K562 (cell line): ENCODE measurements around the gene RBM34. TPM values are rescaled to one million over a fixed set of nuclear protein-coding genes. Genes with fewer than 3 reads are reported as not detected.

Experiments used
- EGR1 ChIP-seq: fragments of 450-650 bp; conservative IDR thresholded peaks from 2 replicates; pipeline ENCODE4 v1.6.1; 2017; ENCODE audit warnings: mild to moderate bottlenecking
- ETV1 ChIP-seq: fragments of 450-650 bp; conservative IDR thresholded peaks from 2 replicates; pipeline ENCODE4 v1.6.1; 2016; ENCODE audit warnings: missing genetic modification characterization, control low read depth, low read depth, missing compliant biosample characterization
- HDAC8 ChIP-seq: fragments of 450-650 bp; IDR thresholded peaks from 2 replicates; pipeline ENCODE4 v1.6.1; 2016; ENCODE audit warnings: mild to moderate bottlenecking, missing genetic modification characterization, moderate library complexity, missing compliant biosample characterization
- NBN ChIP-seq: fragments of 450-650 bp; IDR thresholded peaks from 2 replicates; pipeline ENCODE4 v1.6.1; 2016; ENCODE audit warnings: low read depth, mild to moderate bottlenecking
- NCOA4 ChIP-seq: fragments of 450-650 bp; IDR thresholded peaks from 2 replicates; pipeline ENCODE4 v1.6.1; 2018; ENCODE audit warnings: mild to moderate bottlenecking; ENCODE audit not compliant: partially characterized antibody
- PTRF ChIP-seq: fragments of 450-650 bp; IDR thresholded peaks from 2 replicates; pipeline ENCODE4 v1.6.1; 2016; ENCODE audit warnings: mild to moderate bottlenecking, missing genetic modification characterization, missing compliant biosample characterization
- ZC3H8 ChIP-seq: fragments of 450-650 bp; IDR thresholded peaks from 2 replicates; pipeline ENCODE4 v1.6.1; 2017
- ZNF3 ChIP-seq: fragments of 250-450 bp; sonication (Bioruptor Pico); IDR thresholded peaks from 2 replicates; pipeline ENCODE4 v1.5.0; 2021; ENCODE audit warnings: mild to moderate bottlenecking, moderate library complexity
- polyA plus RNA-seq, 8 experiments: library from polyadenylated mRNA; depleted of rRNA in 4 of 8; stranded (reverse) in 5 of 8; unstranded in 3 of 8; fragments of >200 nt; fragmentation: Nextera tagmentation in 2 of 8; fragmentation: Illumina TruSeq in 1 of 8; extraction: Ambion mirVana in 2 of 8; extraction: Trizol in 1 of 8; gene quantifications; 2 replicates each; pipeline versions ENCODE4 v1.2.1 to v1.2.3, GENCODE V29; 2011 to 2014; ENCODE audit warnings: inconsistent platforms in 1 of 8, missing spikeins in 1 of 8
- total RNA-seq, 7 experiments: library from RNA; depleted of rRNA in 6 of 7; stranded (reverse); fragments of >200 nt in 6 of 7; fragmentation: Illumina TruSeq in 2 of 7; extraction: Trizol in 2 of 7; gene quantifications; 2 replicates each; pipeline versions ENCODE4 v1.2.1 to v1.2.3, GENCODE V29; 2011 to 2021; ENCODE audit warnings: low replicate concordance in 1 of 7
- TF ChIP-seq, protein P1 (sequence below), 2 experiments: IDR thresholded peaks in 1 of 2; conservative IDR thresholded peaks in 1 of 2; 2 replicates each; pipeline ENCODE4 v1.6.1; 2016; ENCODE audit warnings: low read depth in 2 of 2, mild to moderate bottlenecking in 1 of 2, missing compliant biosample characterization in 1 of 2, missing genetic modification characterization in 1 of 2, moderate library complexity in 1 of 2
- TF ChIP-seq, protein P2 (sequence below): fragments of 450-650 bp; IDR thresholded peaks from 2 replicates; pipeline ENCODE4 v1.6.1; 2017; ENCODE audit warnings: antibody characterized with exemption
- TF ChIP-seq, protein P3 (sequence below): fragments of 250-450 bp; sonication (Bioruptor Pico); IDR thresholded peaks from 2 replicates; pipeline ENCODE4 v1.4.0; 2020
- TF ChIP-seq, protein P4 (sequence below): sonication (generic); formaldehyde crosslinking; IDR thresholded peaks from 2 replicates; pipeline ENCODE4 v1.8.0; 2023; ENCODE audit warnings: mild to moderate bottlenecking, missing genetic modification reagents

RBM34 gene
- total and polyA plus RNA-seq, 9 of the 15 experiments (the other 6 are each of a cell fraction or from before 2014, with no cell fraction given), result 64.0 to 178 (median 124) TPM

DNA sequence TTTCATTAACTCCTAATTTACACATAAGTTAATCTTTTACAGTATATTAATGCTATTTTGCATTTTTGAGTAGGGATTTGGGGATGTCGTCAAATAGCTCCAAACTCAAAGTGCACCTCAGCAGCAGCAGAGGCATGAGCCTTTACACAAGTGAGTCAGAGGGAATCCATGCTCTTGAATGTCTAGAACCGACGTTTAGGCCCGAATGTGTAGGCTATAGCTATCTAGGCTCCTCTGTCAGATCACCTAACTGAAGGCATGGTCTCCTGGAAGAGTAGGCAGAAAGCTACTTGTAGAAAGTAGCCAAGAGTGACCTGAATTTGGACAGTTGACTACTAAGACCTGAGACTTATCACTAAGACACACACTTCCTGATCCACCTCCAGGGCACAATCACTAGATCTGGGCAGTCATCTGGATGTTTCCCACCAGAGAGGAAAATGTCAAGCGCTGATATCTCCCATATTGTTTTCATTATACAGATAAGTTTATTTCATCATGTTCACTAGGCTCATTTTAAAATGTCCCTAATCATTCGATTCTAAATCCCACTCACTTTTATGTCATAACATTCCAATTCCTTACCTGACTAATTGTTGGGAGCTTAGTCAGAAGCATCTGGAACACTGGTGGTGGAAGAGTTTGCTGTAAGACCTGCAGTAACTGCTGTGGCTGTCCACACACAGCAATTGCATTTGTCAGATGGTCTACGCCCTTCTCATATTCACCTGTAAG lies 47.7 kb downstream of the RBM34 start (continued):
- TF ChIP-seq, protein P1, sequence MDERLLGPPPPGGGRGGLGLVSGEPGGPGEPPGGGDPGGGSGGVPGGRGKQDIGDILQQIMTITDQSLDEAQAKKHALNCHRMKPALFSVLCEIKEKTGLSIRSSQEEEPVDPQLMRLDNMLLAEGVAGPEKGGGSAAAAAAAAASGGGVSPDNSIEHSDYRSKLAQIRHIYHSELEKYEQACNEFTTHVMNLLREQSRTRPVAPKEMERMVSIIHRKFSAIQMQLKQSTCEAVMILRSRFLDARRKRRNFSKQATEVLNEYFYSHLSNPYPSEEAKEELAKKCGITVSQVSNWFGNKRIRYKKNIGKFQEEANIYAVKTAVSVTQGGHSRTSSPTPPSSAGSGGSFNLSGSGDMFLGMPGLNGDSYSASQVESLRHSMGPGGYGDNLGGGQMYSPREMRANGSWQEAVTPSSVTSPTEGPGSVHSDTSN (CRISPR knock-in tag; IDR thresholded peaks at IDR 0.05; ENCODE audit: low read depth), result no peak
- TF ChIP-seq, protein P1 (tag; conservative IDR thresholded peaks at IDR 0.05; ENCODE audit: low read depth), result no peak
- TF ChIP-seq PTRF (tag), result no peak
- TF ChIP-seq ZNF3 (CRISPR knock-in tag), result 0 out of 2 replicates have a peak, but pooled peaks have one; percentile 45
- TF ChIP-seq ZC3H8, result no peak
- TF ChIP-seq, protein P2, sequence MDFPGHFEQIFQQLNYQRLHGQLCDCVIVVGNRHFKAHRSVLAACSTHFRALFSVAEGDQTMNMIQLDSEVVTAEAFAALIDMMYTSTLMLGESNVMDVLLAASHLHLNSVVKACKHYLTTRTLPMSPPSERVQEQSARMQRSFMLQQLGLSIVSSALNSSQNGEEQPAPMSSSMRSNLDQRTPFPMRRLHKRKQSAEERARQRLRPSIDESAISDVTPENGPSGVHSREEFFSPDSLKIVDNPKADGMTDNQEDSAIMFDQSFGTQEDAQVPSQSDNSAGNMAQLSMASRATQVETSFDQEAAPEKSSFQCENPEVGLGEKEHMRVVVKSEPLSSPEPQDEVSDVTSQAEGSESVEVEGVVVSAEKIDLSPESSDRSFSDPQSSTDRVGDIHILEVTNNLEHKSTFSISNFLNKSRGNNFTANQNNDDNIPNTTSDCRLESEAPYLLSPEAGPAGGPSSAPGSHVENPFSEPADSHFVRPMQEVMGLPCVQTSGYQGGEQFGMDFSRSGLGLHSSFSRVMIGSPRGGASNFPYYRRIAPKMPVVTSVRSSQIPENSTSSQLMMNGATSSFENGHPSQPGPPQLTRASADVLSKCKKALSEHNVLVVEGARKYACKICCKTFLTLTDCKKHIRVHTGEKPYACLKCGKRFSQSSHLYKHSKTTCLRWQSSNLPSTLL, result no peak
- 0 out of 2 replicates have a peak, but pooled peaks have one; percentile 14 for TF ChIP-seq EGR1
- TF ChIP-seq, protein P3, sequence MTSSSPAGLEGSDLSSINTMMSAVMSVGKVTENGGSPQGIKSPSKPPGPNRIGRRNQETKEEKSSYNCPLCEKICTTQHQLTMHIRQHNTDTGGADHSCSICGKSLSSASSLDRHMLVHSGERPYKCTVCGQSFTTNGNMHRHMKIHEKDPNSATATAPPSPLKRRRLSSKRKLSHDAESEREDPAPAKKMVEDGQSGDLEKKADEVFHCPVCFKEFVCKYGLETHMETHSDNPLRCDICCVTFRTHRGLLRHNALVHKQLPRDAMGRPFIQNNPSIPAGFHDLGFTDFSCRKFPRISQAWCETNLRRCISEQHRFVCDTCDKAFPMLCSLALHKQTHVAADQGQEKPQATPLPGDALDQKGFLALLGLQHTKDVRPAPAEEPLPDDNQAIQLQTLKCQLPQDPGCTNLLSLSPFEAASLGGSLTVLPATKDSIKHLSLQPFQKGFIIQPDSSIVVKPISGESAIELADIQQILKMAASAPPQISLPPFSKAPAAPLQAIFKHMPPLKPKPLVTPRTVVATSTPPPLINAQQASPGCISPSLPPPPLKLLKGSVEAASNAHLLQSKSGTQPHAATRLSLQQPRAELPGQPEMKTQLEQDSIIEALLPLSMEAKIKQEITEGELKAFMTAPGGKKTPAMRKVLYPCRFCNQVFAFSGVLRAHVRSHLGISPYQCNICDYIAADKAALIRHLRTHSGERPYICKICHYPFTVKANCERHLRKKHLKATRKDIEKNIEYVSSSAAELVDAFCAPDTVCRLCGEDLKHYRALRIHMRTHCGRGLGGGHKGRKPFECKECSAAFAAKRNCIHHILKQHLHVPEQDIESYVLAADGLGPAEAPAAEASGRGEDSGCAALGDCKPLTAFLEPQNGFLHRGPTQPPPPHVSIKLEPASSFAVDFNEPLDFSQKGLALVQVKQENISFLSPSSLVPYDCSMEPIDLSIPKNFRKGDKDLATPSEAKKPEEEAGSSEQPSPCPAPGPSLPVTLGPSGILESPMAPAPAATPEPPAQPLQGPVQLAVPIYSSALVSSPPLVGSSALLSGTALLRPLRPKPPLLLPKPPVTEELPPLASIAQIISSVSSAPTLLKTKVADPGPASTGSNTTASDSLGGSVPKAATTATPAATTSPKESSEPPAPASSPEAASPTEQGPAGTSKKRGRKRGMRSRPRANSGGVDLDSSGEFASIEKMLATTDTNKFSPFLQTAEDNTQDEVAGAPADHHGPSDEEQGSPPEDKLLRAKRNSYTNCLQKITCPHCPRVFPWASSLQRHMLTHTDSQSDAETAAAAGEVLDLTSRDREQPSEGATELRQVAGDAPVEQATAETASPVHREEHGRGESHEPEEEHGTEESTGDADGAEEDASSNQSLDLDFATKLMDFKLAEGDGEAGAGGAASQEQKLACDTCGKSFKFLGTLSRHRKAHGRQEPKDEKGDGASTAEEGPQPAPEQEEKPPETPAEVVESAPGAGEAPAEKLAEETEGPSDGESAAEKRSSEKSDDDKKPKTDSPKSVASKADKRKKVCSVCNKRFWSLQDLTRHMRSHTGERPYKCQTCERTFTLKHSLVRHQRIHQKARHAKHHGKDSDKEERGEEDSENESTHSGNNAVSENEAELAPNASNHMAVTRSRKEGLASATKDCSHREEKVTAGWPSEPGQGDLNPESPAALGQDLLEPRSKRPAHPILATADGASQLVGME (CRISPR knock-in tag), result no peak
- peak; percentile 75; the same call in 1 of the 2 replicates for TF ChIP-seq NBN
- no peak for TF ChIP-seq NCOA4
- no peak for TF ChIP-seq HDAC8
- TF ChIP-seq ETV1, result peak; percentile 71
- TF ChIP-seq, protein P4, sequence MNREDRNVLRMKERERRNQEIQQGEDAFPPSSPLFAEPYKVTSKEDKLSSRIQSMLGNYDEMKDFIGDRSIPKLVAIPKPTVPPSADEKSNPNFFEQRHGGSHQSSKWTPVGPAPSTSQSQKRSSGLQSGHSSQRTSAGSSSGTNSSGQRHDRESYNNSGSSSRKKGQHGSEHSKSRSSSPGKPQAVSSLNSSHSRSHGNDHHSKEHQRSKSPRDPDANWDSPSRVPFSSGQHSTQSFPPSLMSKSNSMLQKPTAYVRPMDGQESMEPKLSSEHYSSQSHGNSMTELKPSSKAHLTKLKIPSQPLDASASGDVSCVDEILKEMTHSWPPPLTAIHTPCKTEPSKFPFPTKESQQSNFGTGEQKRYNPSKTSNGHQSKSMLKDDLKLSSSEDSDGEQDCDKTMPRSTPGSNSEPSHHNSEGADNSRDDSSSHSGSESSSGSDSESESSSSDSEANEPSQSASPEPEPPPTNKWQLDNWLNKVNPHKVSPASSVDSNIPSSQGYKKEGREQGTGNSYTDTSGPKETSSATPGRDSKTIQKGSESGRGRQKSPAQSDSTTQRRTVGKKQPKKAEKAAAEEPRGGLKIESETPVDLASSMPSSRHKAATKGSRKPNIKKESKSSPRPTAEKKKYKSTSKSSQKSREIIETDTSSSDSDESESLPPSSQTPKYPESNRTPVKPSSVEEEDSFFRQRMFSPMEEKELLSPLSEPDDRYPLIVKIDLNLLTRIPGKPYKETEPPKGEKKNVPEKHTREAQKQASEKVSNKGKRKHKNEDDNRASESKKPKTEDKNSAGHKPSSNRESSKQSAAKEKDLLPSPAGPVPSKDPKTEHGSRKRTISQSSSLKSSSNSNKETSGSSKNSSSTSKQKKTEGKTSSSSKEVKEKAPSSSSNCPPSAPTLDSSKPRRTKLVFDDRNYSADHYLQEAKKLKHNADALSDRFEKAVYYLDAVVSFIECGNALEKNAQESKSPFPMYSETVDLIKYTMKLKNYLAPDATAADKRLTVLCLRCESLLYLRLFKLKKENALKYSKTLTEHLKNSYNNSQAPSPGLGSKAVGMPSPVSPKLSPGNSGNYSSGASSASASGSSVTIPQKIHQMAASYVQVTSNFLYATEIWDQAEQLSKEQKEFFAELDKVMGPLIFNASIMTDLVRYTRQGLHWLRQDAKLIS, result no peak
